Loucy (cell line): Measurements from ENCODE around the gene LAMA4.

Source experiments
- CTCF ChIP-seq: fragments of 200-600 bp; sonication (generic); conservative IDR thresholded peaks from 2 replicates; pipeline ENCODE4 v1.5.1; 2014; ENCODE audit warnings: mild to moderate bottlenecking, antibody characterized with exemption, low read length
- EZH2phosphoT487 ChIP-seq: fragments of 200-600 bp; IDR thresholded peaks from 2 replicates; pipeline ENCODE4 v1.6.1; 2018; ENCODE audit warnings: antibody characterized with exemption, mild to moderate bottlenecking, moderate library complexity, borderline replicate concordance

DNA sequence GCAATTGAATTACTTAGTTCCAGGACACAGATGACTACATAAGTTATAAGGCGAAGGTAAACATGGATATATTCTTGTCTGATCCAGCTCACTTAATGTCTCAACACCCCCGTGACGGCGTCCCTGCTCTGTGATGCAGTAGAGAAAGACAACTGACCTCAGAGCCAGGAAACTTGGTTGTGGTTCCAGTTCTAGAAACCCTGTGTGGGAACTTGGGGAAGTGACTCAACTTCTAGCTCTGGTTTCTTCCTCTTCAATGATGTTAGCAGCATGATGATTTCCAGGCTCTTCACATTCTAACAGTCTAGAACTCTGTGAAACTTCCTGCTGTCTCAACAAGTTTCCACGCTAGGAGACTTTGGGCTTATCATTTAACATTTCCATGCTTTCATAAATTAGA lies 18.4 kb downstream of the LAMA4 start:
- TF ChIP-seq EZH2phosphoT487, result no peak
- no peak for TF ChIP-seq CTCF
